Measurements from ENCODE around the gene PPP1R9A.

DNA sequence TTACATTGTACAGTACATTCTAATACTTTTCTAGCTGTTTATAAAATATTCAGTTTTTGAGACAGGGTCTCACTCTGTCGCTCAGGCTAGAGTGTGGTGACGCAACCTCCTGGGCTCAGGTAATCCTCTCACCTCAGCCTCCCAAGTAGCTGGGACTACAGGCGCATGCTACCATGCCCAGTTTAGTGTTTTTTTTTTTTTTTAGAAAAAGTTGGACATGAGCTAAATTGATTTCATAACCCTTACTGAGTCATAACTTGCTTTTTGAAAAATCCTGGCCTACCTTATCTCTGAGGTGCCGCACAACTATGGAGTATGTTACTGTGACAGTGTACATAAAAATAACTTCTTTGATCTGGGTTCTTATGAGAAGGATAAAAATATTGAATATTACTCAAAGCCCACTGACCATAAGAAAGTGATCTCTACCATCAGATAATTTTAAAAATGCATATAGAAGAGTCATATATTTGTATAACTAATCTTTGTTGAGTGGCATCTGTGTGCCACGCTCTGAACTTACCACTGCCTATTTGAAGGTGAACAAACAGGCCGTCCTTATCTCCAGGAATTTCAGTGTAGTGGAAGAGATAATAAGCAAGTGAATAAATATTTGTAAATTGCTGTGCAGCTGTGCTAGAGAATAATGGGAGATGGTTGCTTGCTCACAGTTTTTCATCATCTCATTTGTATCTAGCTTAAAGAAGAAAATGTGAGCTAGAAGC lies 73.2 kb downstream of the PPP1R9A start:
- TF ChIP-seq CTCF (IDR thresholded peaks at IDR 0.05), result no peak
- no peak for TF ChIP-seq POLR2AphosphoS5 (IDR thresholded peaks at IDR 0.05)

Data from sigmoid colon (tissue), 4 donors.